HuH-7 (cell line): ENCODE results near the gene CHSY3.

Experiments
- DNase-seq: peaks from one replicate; pipeline ENCODE4 v3.0.0; 2011; ENCODE audit warnings: low spot score

The CHSY3 gene

GRCh38 chr5:130096483-130096882, 192.2 kb downstream of the CHSY3 start:
- DNase-seq: no peak

GRCh38 chr5:130099008-130099407, 194.7 kb downstream of the CHSY3 start:
- DNase-seq: no peak

- no peak for DNase-seq
Measured at GRCh38 chr5:130102375-130102774, 198.1 kb downstream of the CHSY3 start.

- DNase-seq: no peak
Measured at GRCh38 chr5:130102960-130103359, 198.7 kb downstream of the CHSY3 start.

GRCh38 chr5:130104895-130105688, 200.8 kb downstream of the CHSY3 start:
- no peak for DNase-seq

- DNase-seq: no peak
Measured at GRCh38 chr5:130106480-130106879, 202.2 kb downstream of the CHSY3 start.

- peak; percentile 17 for DNase-seq
Measured at GRCh38 chr5:130109152-130109551, 204.9 kb downstream of the CHSY3 start.

GRCh38 chr5:130110328-130110727, 206.1 kb downstream of the CHSY3 start:
- DNase-seq: no peak

GRCh38 chr5:130111746-130112145, 207.5 kb downstream of the CHSY3 start:
- no peak for DNase-seq

- DNase-seq: no peak
Measured at GRCh38 chr5:130112246-130112645, 208.0 kb downstream of the CHSY3 start.

GRCh38 chr5:130115686-130116085, 211.4 kb downstream of the CHSY3 start:
- no peak for DNase-seq

GRCh38 chr5:130116462-130116861, 212.2 kb downstream of the CHSY3 start:
- no peak for DNase-seq

GRCh38 chr5:130116972-130117371, 212.7 kb downstream of the CHSY3 start:
- no peak for DNase-seq

GRCh38 chr5:130126746-130127145, 222.5 kb downstream of the CHSY3 start:
- no peak for DNase-seq

GRCh38 chr5:130135506-130135905, 231.2 kb downstream of the CHSY3 start:
- DNase-seq: no peak

GRCh38 chr5:130136300-130136699, 232.0 kb downstream of the CHSY3 start:
- DNase-seq: no peak

- DNase-seq: no peak
Measured at GRCh38 chr5:130137681-130138080, 233.4 kb downstream of the CHSY3 start.

GRCh38 chr5:130138406-130139045, 234.3 kb downstream of the CHSY3 start:
- no peak for DNase-seq

GRCh38 chr5:130141659-130142320, 237.5 kb downstream of the CHSY3 start:
- DNase-seq: peak; percentile 46

GRCh38 chr5:130151239-130151638, 247.0 kb downstream of the CHSY3 start:
- DNase-seq: no peak

- no peak for DNase-seq
Measured at GRCh38 chr5:130155345-130156011, 251.2 kb downstream of the CHSY3 start.

- no peak for DNase-seq
Measured at GRCh38 chr5:130158036-130158435, 253.8 kb downstream of the CHSY3 start.

- DNase-seq: no peak
Measured at GRCh38 chr5:130159968-130160367, 255.7 kb downstream of the CHSY3 start.
